ENCODE data around the gene EPS8. TPM values are rescaled to one million over a fixed set of nuclear protein-coding genes. Genes with fewer than 3 reads are reported as not detected.

The EPS8 gene
- polyA plus RNA-seq, 3 donors: 4.1 to 4.8 (median 4.3) TPM

GRCh38 chr12:15824516-15824915 is 35.3 kb upstream of the EPS8 start:
- Mint-ChIP-seq H3K27me3 (ENCODE audit: low read depth in 3 of 3) (peaks cover 0 to 3% (median 2%) of the 10 kb centered on the region in 3 donors), H3K9me3 (no peaks in the 10 kb centered on the region), H3K4me3 (no peak overlapping the region), H3K36me3 (no peaks in the 10 kb centered on the region), H3K27ac (no peak overlapping the region), H3K4me1 (no peaks in the 10 kb centered on the region)
- DNase-seq: no peak
- H3K27ac ChIP-seq (ENCODE audit: low read depth in 1 of 2, low read length in 2 of 2): no peak overlapping the region
- H3K79me2 ChIP-seq (ENCODE audit: insufficient read depth, low read length): no peaks in the 10 kb centered on the region
- no peaks in the 10 kb centered on the region for H4K20me1 ChIP-seq (ENCODE audit: insufficient read depth, low read length)
- H3K9me3 ChIP-seq (replicated peaks in 1 of 2; ENCODE audit: control insufficient read depth in 1 of 2, insufficient read depth in 1 of 2, low read length in 2 of 2): no peaks in the 10 kb centered on the region
- H3K4me3 ChIP-seq (replicated peaks in 1 of 3; ENCODE audit: low read depth in 2 of 3, low read length in 3 of 3): no peak overlapping the region
- H2AFZ ChIP-seq (ENCODE audit: insufficient read depth, low read depth, low read length, poor library complexity, severe bottlenecking): no peak overlapping the region
- no peaks in the 10 kb centered on the region for H3K27me3 ChIP-seq (ENCODE audit: control insufficient read depth in 2 of 2, insufficient read depth in 2 of 2, low read length in 2 of 2)
- no peaks in the 10 kb centered on the region for H3K4me1 ChIP-seq (ENCODE audit: control insufficient read depth in 1 of 2, insufficient read depth in 2 of 2, low read length in 2 of 2)
- no peak overlapping the region for H3K4me2 ChIP-seq (replicated peaks; ENCODE audit: extremely low read depth, low read length, poor library complexity, severe bottlenecking)
- WGBS (ENCODE audit: insufficient coverage): no CpG with 5 or more reads among the region's 3 CpGs
- intact Hi-C loops (cut with micrococcal nuclease): no loop called here
- H3K9ac ChIP-seq (ENCODE audit: insufficient read depth, low read length, poor library complexity, severe bottlenecking): no peak overlapping the region
- TF ChIP-seq CTCF (IDR thresholded peaks at IDR 0.05): no peak
- H3K36me3 ChIP-seq (replicated peaks in 1 of 2; ENCODE audit: control insufficient read depth in 1 of 2, insufficient read depth in 2 of 2, low read length in 2 of 2): no peaks in the 10 kb centered on the region

DNA sequence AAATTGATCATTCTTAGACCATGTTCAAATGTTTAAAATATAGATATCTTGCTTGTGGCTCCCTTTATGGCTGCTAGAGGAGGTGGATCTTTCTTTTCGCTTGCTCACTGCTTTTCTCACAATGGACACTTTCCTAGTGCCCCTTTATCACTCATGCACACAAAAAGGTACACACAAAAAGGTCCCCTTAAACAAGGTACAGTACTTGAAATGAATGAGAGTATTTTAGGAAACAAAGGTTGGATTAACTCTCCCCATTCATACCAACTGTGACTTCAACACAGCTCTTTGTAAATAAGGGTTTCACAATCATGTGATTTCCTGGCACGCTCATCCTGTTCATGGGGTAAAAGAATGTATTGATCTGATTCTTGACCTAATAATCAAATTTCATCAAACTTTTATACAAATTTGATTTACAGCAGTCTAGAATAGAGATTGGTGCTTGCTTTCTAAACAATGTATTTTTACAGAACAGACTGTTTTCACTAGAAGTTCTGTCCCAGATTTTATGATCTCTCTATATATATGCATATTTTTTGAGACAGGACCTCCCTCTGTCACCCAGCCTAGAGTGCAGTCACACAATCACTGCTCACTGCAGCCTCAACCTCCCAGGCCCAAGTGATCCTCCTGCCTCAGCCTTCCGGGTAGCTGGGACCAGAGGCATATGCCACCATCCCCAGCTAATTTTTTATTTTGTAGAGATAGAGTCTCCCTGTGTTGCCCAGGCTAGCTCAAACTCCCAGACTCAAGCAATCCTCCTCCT is 34.4 kb upstream of the EPS8 start:
- no peak overlapping the region for H3K27ac ChIP-seq (ENCODE audit: low read depth in 1 of 2, low read length in 2 of 2)
- DNase-seq: no peak
- intact Hi-C loops (cut with micrococcal nuclease): no loop called here
- no peak overlapping the region for H3K4me2 ChIP-seq (replicated peaks; ENCODE audit: extremely low read depth, low read length, poor library complexity, severe bottlenecking)
- H4K20me1 ChIP-seq (ENCODE audit: insufficient read depth, low read length): no peaks in the 10 kb centered on the region
- no peaks in the 10 kb centered on the region for H3K9me3 ChIP-seq (replicated peaks in 1 of 2; ENCODE audit: control insufficient read depth in 1 of 2, insufficient read depth in 1 of 2, low read length in 2 of 2)
- no peaks in the 10 kb centered on the region for H3K27me3 ChIP-seq (ENCODE audit: control insufficient read depth in 2 of 2, insufficient read depth in 2 of 2, low read length in 2 of 2)
- no peaks in the 10 kb centered on the region for H3K4me1 ChIP-seq (ENCODE audit: control insufficient read depth in 1 of 2, insufficient read depth in 2 of 2, low read length in 2 of 2)
- peak overlapping the region in 1 of 7 donors; percentile 20 for H3K27ac Mint-ChIP-seq
- H3K4me3 Mint-ChIP-seq: no peak overlapping the region
- H3K4me3 ChIP-seq (replicated peaks in 1 of 3; ENCODE audit: low read depth in 2 of 3, low read length in 3 of 3): no peak overlapping the region
- H3K9ac ChIP-seq (ENCODE audit: insufficient read depth, low read length, poor library complexity, severe bottlenecking): no peak overlapping the region
- WGBS (ENCODE audit: insufficient coverage): no CpG with 5 or more reads among the region's 3 CpGs
- H2AFZ ChIP-seq (ENCODE audit: insufficient read depth, low read depth, low read length, poor library complexity, severe bottlenecking): no peak overlapping the region
- H3K36me3 ChIP-seq (replicated peaks in 1 of 2; ENCODE audit: control insufficient read depth in 1 of 2, insufficient read depth in 2 of 2, low read length in 2 of 2): no peaks in the 10 kb centered on the region
- no peaks in the 10 kb centered on the region for H3K36me3 Mint-ChIP-seq
- H3K9me3 Mint-ChIP-seq: peaks cover 0 to 2% (median 0%) of the 10 kb centered on the region in 7 donors
- H3K79me2 ChIP-seq (ENCODE audit: insufficient read depth, low read length): no peaks in the 10 kb centered on the region
- no peaks in the 10 kb centered on the region for H3K4me1 Mint-ChIP-seq
- TF ChIP-seq CTCF (IDR thresholded peaks at IDR 0.05): no peak
- peaks cover 0 to 4% (median under 1%) of the 10 kb centered on the region in 3 donors for H3K27me3 Mint-ChIP-seq (ENCODE audit: low read depth in 3 of 3)
